ENCODE results near the gene FUNDC1.
"Not testable (repeated sequence)": the region's sequence is repeated elsewhere in the genome, so short reads cannot be mapped to it uniquely, and the experiment has no call there.

The FUNDC1 gene

DNA sequence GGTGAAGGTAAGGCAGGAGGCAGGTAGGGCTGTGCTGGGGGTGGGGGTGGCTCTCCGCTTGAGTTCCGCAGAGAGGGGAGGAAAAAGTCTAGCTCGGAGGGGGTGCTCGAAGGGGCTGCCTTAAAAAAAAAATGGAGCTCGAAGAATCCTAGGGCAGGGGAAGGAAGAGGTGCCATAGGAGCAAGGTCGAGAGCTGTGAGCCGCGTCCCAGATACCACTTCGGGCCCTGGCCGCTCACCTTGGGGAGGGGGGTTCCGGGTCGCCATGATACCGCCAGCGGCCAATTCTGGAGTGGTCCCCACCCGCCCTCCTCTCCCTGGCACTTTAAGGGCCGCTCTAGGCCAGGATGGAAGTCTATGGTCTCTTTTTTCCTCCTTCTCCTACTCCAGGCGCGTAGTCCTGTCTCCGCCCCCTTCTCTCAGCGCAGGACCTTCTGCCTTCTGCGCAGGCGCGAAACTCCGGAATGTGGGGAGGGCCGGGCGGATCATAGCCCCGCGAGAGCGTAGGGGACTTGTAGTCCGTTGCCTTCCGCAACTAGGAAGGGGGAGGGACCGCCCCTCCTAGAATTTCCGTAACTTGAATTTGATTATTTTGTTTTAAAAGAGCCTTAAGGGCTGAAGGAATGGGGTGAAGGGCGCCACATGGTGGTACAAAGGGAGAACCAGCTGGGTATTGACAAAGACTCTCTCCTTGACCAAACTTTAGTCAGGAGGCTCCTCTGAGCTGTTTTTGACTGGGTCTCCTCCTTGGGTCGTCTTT is at the start of gene FUNDC1:
Gene FUNDC1 (minus strand): TSS at position 293 of the 759 bp plus-strand sequence. CDS start 27 bp downstream, at position 266.
- in situ Hi-C loops (cut with MboI; ENCODE audit: low sequenced_read_pairs) = no loop called here

DNA sequence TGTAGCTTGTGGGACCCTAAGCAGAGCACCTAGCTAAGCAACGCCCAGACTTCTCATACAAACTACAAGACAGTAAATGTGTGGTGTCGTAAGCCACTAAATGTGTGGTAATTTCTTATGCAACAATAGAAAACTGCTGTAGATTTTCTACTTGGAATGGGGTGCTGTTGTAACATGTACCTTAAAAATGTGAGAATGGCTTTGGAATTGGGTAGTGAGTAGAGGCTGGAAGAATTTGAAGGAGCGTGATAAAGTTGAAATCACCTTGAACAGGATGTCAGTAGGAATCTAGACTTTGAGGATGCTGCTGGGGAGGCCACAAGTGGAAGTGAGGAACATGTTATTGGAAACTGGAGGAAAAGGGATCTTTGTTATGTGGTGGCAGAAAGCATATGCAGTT is 43.2 kb upstream of the FUNDC1 start:
- in situ Hi-C loops (cut with MboI; ENCODE audit: low sequenced_read_pairs) = no loop called here

- in situ Hi-C loops (cut with MboI; ENCODE audit: low sequenced_read_pairs) = no loop called here
Observed at GRCh38 chrX:44580466-44580865, 37.8 kb upstream of the FUNDC1 start.

DNA sequence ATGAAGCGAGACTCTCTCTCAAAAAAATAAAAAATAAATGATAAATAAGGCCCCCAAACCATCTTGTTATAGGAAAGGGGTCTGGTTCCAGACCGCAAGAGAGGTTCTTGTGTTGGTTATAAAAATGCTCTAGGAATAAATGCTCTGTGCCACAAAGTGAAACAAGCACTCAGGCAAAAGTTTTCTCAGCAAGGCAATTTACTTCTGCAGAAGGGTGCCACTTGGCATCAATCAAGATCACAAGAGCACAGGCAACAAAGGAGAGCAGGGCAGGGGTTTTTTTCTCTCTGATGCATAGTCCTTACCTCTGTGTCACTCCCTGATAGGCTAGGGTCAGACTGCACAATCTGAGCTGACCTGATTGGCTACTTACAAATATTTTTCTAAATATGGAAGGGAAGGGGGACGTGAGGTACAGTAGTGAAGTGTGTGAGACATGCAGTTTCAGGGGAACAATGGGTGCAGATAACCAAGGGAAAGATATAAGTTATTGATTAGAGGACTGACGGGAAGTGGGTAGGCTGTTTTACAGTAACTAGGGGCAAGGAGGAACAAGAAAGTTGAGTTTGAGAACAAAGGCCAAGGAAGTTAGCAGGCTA is 29.8 kb upstream of the FUNDC1 start:
- in situ Hi-C loops (cut with MboI; ENCODE audit: low sequenced_read_pairs) = no loop called here

- in situ Hi-C loops (cut with MboI; ENCODE audit: low sequenced_read_pairs) = no loop called here
Observed at GRCh38 chrX:44570522-44570921, 27.9 kb upstream of the FUNDC1 start.

GRCh38 chrX:44569122-44569521 is 26.5 kb upstream of the FUNDC1 start:
- in situ Hi-C loops (cut with MboI; ENCODE audit: low sequenced_read_pairs) = no loop called here

DNA sequence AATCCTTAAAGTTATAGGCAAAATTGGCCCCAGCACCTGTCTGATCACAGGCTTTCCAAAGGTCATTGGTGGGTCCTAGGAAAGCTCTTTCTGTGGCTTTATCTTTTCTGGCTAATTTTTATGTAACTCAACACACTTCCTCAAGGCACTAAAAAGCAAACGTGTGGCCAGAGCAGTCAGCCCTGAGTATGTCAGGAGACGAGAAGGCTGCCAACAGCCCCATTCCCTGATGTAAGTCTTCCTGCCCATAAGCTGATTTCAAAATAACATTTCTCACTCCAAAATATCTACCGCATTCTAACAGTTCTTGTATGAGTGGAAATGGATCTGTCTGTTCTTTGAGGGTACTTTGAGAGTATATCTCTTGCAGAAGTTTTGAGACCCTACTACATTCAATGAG is 25.5 kb upstream of the FUNDC1 start:
- in situ Hi-C loops (cut with MboI; ENCODE audit: low sequenced_read_pairs) = no loop called here

DNA sequence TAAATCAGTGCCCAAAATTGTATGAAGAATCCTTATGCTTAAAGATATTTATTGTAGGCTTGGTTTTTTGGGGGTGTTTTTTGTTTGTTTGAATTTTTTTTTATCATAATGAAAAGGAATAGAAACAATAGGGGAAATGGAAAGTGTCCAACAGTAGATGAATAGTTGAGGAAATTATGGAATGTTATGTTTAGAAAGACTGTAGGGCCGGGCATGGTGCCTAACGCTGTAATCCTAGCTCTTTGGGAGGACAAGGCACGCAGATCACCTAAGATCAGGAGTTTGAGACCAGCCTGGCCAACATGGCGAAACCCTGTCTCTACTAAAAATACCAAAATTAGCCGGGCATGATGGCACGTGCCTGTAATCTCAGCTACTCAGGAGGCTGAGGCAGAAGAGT is 19.2 kb upstream of the FUNDC1 start:
- in situ Hi-C loops (cut with MboI; ENCODE audit: low sequenced_read_pairs) = not testable (repeated sequence)

DNA sequence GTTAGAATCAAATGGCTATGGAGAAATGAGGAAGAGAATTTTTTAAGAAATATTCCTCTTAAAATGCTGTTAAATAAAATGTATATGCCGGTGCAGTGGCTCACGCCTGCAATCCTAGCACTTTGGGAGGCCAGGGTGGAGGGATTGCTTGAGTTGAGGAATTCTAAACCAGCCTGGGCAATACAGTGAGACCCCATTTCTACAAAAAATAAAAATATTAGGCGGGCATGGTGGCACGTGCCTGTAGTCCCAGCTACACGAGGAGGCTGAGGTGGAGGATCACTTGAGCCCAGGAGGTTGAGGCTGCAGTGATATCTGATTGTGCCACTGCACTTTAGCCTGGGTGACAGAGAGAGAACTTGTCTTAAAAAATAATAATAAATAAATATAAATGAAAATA is 7.9 kb upstream of the FUNDC1 start:
- in situ Hi-C loops (cut with MboI; ENCODE audit: low sequenced_read_pairs) = no loop called here

DNA sequence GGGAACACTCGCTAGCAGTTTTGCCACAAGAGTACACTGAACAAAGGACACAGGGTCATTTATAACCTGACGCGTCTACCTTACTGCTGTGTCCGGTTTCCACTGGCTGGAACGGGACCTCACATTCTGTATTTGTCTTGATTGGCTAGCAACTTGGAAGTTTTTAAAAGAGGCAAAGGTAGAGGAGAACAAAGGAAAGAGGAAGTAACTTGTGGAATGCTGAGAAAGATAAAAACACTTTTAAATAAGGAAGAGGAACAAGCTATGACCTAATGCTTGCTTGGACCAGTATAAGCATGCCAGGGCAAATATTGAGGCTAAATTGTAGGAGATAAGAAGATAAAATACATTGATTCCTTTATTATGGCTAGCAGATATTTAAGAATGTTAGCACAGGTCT is 2.8 kb upstream of the FUNDC1 start:
- in situ Hi-C loops (cut with MboI; ENCODE audit: low sequenced_read_pairs) = not testable (repeated sequence)

DNA sequence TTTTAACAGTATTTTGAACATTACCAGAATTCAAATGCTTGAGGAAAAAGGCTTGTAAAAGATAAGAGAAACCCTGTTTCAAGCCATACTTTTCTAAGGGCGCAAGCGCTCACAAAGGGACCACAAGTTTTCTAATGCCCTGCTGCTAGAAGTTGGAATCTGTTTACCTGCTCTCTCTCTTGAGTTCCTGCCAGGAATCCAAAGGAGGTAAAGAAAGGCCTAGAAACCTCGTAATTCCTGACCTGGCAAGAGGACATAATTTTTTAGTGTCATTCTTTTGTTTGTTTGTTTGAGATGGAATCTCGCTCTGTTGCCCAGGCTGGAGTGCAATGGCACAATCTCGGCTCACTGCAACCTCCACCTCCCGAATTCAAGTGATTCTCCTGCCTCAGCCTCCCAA is 1.4 kb upstream of the FUNDC1 start:
- in situ Hi-C loops (cut with MboI; ENCODE audit: low sequenced_read_pairs) = no loop called here

DNA sequence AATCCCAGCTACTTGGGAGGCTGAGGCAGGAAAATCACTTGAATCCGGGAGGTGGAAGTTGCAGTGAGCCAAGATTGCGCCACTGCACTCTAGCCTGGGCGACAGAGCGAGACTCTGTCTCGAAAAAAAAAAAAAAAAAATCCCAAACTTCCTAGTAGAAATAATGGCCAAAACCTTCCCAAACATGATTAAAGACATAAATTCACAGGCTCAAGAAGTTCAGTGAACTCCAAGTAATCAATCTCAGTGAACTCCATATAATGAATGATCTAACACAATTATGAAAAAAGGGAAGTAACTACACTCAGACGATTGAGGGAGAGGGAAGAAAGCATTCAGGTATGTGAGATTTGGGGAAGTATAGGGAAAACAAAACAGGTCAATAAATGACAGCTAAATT is 6.5 kb downstream of the FUNDC1 start:
- in situ Hi-C loops (cut with MboI; ENCODE audit: low sequenced_read_pairs) = no loop called here

- in situ Hi-C loops (cut with MboI; ENCODE audit: low sequenced_read_pairs) = no loop called here
Observed at GRCh38 chrX:44529310-44529709, 13.3 kb downstream of the FUNDC1 start.

DNA sequence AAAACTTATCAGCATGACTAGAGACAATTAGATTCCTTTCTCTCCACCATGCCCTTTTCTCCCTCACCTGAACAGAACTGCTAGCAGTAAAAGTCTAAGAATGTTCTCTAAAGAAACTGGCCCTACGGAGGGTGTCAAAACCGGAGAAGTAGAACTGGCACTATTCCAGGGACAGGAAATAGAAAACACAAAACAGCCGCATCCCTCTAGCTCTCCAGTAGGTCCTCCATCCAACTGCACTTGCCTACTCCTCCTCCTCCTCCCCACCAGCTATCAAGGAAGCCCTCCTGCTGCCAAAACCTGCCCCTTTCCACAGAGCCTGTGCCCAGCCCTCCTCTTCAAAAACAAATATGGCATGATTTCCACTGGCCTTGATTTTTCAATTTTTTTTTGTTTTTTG is 28.4 kb downstream of the FUNDC1 start:
- in situ Hi-C loops (cut with MboI; ENCODE audit: low sequenced_read_pairs) = no loop called here

- in situ Hi-C loops (cut with MboI; ENCODE audit: low sequenced_read_pairs) = no loop called here
Observed at GRCh38 chrX:44507292-44507691, 35.4 kb downstream of the FUNDC1 start.

DNA sequence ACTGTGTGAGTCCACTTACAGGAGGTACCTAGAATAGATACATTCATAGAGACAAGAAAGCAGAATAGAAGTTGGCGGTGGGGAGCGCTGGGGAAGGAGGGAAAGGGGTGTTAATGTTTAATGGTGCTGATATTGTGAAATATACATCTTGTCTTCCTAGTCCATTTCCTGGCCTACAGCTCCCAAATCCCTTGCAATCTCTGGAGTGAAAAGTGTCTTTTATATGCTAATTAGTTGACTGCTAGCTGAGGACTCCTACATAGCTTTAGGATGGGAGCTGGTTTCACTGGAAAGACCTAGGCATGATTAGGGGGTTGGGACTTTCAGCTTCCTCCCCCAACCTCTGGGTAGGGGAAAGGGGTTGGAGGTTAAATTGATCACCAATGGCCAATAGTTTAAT is 36.0 kb downstream of the FUNDC1 start:
- in situ Hi-C loops (cut with MboI; ENCODE audit: low sequenced_read_pairs) = no loop called here

- in situ Hi-C loops (cut with MboI; ENCODE audit: low sequenced_read_pairs) = no loop called here
Observed at GRCh38 chrX:44503560-44503959, 39.1 kb downstream of the FUNDC1 start.

- in situ Hi-C loops (cut with MboI; ENCODE audit: low sequenced_read_pairs) = no loop called here
Observed at GRCh38 chrX:44495091-44495490, 47.6 kb downstream of the FUNDC1 start.

DNA sequence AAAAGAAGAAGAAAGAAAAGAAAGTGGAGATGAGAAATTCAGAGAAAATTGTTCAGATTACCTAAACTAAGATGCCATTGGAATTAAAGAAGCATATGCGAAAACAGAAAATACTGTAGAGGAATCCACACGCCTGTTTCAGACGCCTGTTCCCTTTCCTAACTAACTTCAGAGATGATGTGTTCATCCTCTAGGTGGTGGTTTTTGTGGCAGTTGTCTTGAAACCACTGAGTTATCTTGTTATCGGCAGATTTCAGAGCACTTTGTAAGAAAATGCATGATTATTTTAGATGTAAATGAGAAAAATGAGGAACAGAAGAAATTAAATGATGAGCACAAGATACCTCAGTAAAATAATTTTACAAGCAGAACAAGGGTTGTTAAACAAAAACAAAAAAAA is 48.3 kb downstream of the FUNDC1 start:
- in situ Hi-C loops (cut with MboI; ENCODE audit: low sequenced_read_pairs) = no loop called here

GRCh38 chrX:44489515-44489914 is 53.1 kb downstream of the FUNDC1 start:
- in situ Hi-C loops (cut with MboI; ENCODE audit: low sequenced_read_pairs) = no loop called here

- in situ Hi-C loops (cut with MboI; ENCODE audit: low sequenced_read_pairs) = no loop called here
Observed at GRCh38 chrX:44484607-44485146, 58.0 kb downstream of the FUNDC1 start.

DNA sequence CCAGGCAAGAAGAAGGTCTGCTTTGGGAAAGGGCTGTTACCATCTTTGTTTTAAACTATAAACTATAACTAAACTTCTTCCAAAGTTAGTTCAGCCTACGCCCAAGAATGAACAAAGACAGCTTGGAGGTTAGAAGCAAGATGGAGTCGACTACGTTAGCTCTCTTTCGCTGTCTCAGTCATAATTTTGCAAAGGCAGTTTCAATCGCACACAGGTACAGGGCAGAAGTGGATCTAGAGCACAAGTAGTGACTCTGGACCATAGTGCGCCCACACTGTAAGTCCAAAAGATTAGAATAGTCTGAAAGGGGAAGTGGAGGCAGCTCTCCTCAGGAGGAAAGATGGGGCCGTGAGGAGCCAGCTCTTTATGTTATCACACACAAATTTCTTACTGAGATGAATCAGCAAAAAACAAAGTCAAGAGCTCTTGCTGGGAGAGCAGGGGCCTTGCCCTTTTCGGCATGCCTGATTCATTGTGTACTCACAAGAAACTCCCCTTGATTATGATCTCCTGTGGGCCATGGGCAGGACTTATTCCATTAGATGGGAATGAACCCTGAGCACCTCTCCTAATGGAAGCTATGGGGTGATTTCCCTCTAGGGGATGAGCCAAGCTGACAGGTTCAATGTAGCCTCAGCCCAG is 58.6 kb downstream of the FUNDC1 start:
- in situ Hi-C loops (cut with MboI; ENCODE audit: low sequenced_read_pairs) = no loop called here

Data from hTERT RPE-1 (cell line).